A673 (cell line): Measurements from ENCODE around the gene MTERF4. TPM values are rescaled to one million over a fixed set of nuclear protein-coding genes. Genes with fewer than 3 reads are reported as not detected.

Experiments
- BruUV-seq: library from RNA; stranded (reverse); fragments of 400-500 nt; replicated peaks from 2 replicates; lab custom pipeline; 2021; lab: Mats Ljungman, UMichigan
- CTCF ChIA-PET: fragments of 300-600 bp; sonication (Branson Sonifier 250); formaldehyde crosslinking; loops from one replicate; lab custom pipeline; 2022; ENCODE audit warnings: antibody characterized with exemption; lab: Charles Lee
- POLR2A ChIA-PET: fragments of 300-600 bp; sonication (Branson Sonifier 250); formaldehyde crosslinking; loops from one replicate; lab custom pipeline; 2022; ENCODE audit warnings: antibody characterized with exemption; ENCODE audit not compliant: low non-redundant PET; lab: Charles Lee
- DNase-seq: peaks from one replicate; pipeline ENCODE4 v3.0.0-alpha.2; 2015; ENCODE audit warnings: low spot score
- H3K27ac ChIP-seq: fragments of 200-600 bp; sonication (generic); 2 replicates; pipeline ENCODE4 v1.5.1; 2016; ENCODE audit warnings: mixed run types, low read depth, mild to moderate bottlenecking, mixed read lengths, antibody characterized with exemption, low read length; ENCODE audit not compliant: poor library complexity, severe bottlenecking
- H3K27me3 ChIP-seq: fragments of 200-600 bp; sonication (generic); replicated peaks from 2 replicates; pipeline ENCODE4 v1.6.1; 2017; ENCODE audit warnings: mixed run types, low read depth, mild to moderate bottlenecking, mixed read lengths, antibody characterized with exemption, low read length; ENCODE audit not compliant: insufficient read depth, poor library complexity
- H3K36me3 ChIP-seq: fragments of 200-600 bp; sonication (generic); 2 replicates; pipeline ENCODE4 v1.6.1; 2016; ENCODE audit warnings: mixed run types, mild to moderate bottlenecking, mixed read lengths, antibody characterized with exemption, low read length; ENCODE audit not compliant: insufficient read depth, poor library complexity, severe bottlenecking
- H3K4me1 ChIP-seq: fragments of 200-600 bp; sonication (generic); 2 replicates; pipeline ENCODE4 v1.6.1; 2017; ENCODE audit warnings: mixed run types, mild to moderate bottlenecking, mixed read lengths, antibody characterized with exemption, low read length; ENCODE audit not compliant: insufficient read depth, poor library complexity, severe bottlenecking
- H3K4me3 ChIP-seq: fragments of 200-600 bp; sonication (generic); 2 replicates; pipeline ENCODE4 v1.5.1; 2016; ENCODE audit warnings: low read depth, mixed run types, mild to moderate bottlenecking, mixed read lengths, low read length; ENCODE audit not compliant: poor library complexity, severe bottlenecking
- H3K9me3 ChIP-seq: fragments of 200-600 bp; sonication (generic); 2 replicates; pipeline ENCODE4 v1.6.1; 2016; ENCODE audit warnings: mixed run types, low read depth, mild to moderate bottlenecking, mixed read lengths, antibody characterized with exemption, low read length; ENCODE audit not compliant: poor library complexity, severe bottlenecking
- EZH2 ChIP-seq: fragments of 200-600 bp; sonication (generic); IDR thresholded peaks from 2 replicates; pipeline ENCODE4 v1.6.1; 2017; ENCODE audit warnings: borderline replicate concordance, low read depth, mild to moderate bottlenecking, mixed read lengths, antibody characterized with exemption, low read length; ENCODE audit not compliant: poor library complexity, severe bottlenecking
- intact Hi-C: fragments of 100-400 bp; cut with micrococcal nuclease; formaldehyde crosslinking; loops from one replicate; pipeline ENCODE4 v1.10.0; 2022; ENCODE audit not compliant: unreplicated experiment
- total RNA-seq: library from RNA; stranded (reverse); gene quantifications from 2 replicates; pipeline ENCODE4 v1.2.3, GENCODE V29; 2021
- TF ChIP-seq, protein P1 (sequence below): fragments of 300-800, 200-600 bp; sonication (generic); conservative IDR thresholded peaks from 2 replicates; pipeline ENCODE4 v1.5.1; 2017; ENCODE audit warnings: low read depth, mild to moderate bottlenecking, antibody characterized with exemption, low read length, moderate library complexity, mixed read lengths

MTERF4 gene
- total RNA-seq, 1 experiment from 2014 or later, result 39.8 TPM

GRCh38 chr2:241088376-241088775, 13.7 kb downstream of the MTERF4 start:
- no peak overlapping the region for H3K4me3 ChIP-seq
- TF ChIP-seq EZH2, result no peak
- TF ChIP-seq, protein P1, sequence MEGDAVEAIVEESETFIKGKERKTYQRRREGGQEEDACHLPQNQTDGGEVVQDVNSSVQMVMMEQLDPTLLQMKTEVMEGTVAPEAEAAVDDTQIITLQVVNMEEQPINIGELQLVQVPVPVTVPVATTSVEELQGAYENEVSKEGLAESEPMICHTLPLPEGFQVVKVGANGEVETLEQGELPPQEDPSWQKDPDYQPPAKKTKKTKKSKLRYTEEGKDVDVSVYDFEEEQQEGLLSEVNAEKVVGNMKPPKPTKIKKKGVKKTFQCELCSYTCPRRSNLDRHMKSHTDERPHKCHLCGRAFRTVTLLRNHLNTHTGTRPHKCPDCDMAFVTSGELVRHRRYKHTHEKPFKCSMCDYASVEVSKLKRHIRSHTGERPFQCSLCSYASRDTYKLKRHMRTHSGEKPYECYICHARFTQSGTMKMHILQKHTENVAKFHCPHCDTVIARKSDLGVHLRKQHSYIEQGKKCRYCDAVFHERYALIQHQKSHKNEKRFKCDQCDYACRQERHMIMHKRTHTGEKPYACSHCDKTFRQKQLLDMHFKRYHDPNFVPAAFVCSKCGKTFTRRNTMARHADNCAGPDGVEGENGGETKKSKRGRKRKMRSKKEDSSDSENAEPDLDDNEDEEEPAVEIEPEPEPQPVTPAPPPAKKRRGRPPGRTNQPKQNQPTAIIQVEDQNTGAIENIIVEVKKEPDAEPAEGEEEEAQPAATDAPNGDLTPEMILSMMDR, result no peak
- no peak overlapping the region for H3K27ac ChIP-seq
- intact Hi-C loops, result no loop called here
- no peaks in the 10 kb centered on the region for H3K4me1 ChIP-seq
- ChIA-PET CTCF (no interaction called here), POLR2A (no interaction called here)
- BruUV-seq, result no TSS peak
- peaks cover 49% of the 10 kb centered on the region for H3K36me3 ChIP-seq
- no peak for DNase-seq
- H3K27me3 ChIP-seq, result no peaks in the 10 kb centered on the region
- no peaks in the 10 kb centered on the region for H3K9me3 ChIP-seq

- BruUV-seq, result no TSS peak
- H3K9me3 ChIP-seq, result no peaks in the 10 kb centered on the region
- H3K4me3 ChIP-seq, result no peak overlapping the region
- TF ChIP-seq, protein P1, result no peak
- TF ChIP-seq EZH2, result no peak
- intact Hi-C loops, result no loop called here
- no peaks in the 10 kb centered on the region for H3K27me3 ChIP-seq
- CTCF ChIA-PET, result no interaction called here
- POLR2A ChIA-PET, result no interaction called here
- H3K4me1 ChIP-seq, result no peaks in the 10 kb centered on the region
- H3K36me3 ChIP-seq, result peaks cover 46% of the 10 kb centered on the region
- no peak for DNase-seq
- no peak overlapping the region for H3K27ac ChIP-seq
Observed at GRCh38 chr2:241087420-241088268, 14.4 kb downstream of the MTERF4 start.

- DNase-seq, result no peak
- BruUV-seq, result TSS peak; percentile 23
- intact Hi-C loops, result no loop called here
- ChIA-PET CTCF (no interaction called here), POLR2A (interaction anchor here (0.5 kb wide), 1 partner anchor 10 kb away, joined by 16 read pairs; no protein-coding TSS in a partner anchor)
- Histone ChIP-seq H3K27me3 (no peaks in the 10 kb centered on the region), H3K27ac (no peak overlapping the region), H3K4me1 (no peaks in the 10 kb centered on the region), H3K36me3 (peaks cover 35% of the 10 kb centered on the region), H3K4me3 (no peak overlapping the region), H3K9me3 (no peaks in the 10 kb centered on the region)
- no peak for TF ChIP-seq EZH2
Observed at GRCh38 chr2:241084856-241085444, 17.1 kb downstream of the MTERF4 start.
